ENCODE measurements around the gene JUND.

JUND gene

GRCh38 chr19:18289471-18290301 is 8.3 kb upstream of the JUND start:
- no peak for DNase-seq

GRCh38 chr19:18287836-18288772 is 6.7 kb upstream of the JUND start:
- DNase-seq = no peak

- no peak for DNase-seq
Measured at GRCh38 chr19:18286973-18287635, 5.7 kb upstream of the JUND start.

- peak; percentile 66 for DNase-seq
Measured at GRCh38 chr19:18284712-18285360, 3.4 kb upstream of the JUND start.

GRCh38 chr19:18283338-18283737 is 1.9 kb upstream of the JUND start:
- no peak for DNase-seq

GRCh38 chr19:18282788-18283141 is 1.3 kb upstream of the JUND start:
- DNase-seq = peak; percentile 32

GRCh38 chr19:18282021-18282787 is 782 bp upstream of the JUND start:
- peak; percentile 39 for DNase-seq

- peak; percentile 80 for DNase-seq
Measured at GRCh38 chr19:18280247-18281081, 958 bp downstream of the JUND start.

- peak; percentile 92 for DNase-seq
Measured at GRCh38 chr19:18279516-18280246, 1.7 kb downstream of the JUND start.

- DNase-seq = no peak
Measured at GRCh38 chr19:18279266-18279515, 2.2 kb downstream of the JUND start.

- DNase-seq = peak; percentile 61
Measured at GRCh38 chr19:18278521-18279265, 2.7 kb downstream of the JUND start.

GRCh38 chr19:18274781-18275356 is 6.6 kb downstream of the JUND start:
- DNase-seq = no peak

GRCh38 chr19:18274219-18274780 is 7.1 kb downstream of the JUND start, which contains the start of gene IQCN:
TSS of gene IQCN (minus strand) at chr19:18274452. CDS start at chr19:18269478, 4,974 bp downstream.
- no peak for DNase-seq

GRCh38 chr19:18273561-18274218 is 7.7 kb downstream of the JUND start:
- DNase-seq = no peak

- DNase-seq = no peak
Measured at GRCh38 chr19:18271433-18271841, 10.0 kb downstream of the JUND start.

GRCh38 chr19:18270326-18270725 is 11.1 kb downstream of the JUND start:
- DNase-seq = no peak

- DNase-seq = no peak
Measured at GRCh38 chr19:18269070-18269723, 12.2 kb downstream of the JUND start.
